Astrocyte (in vitro differentiated cells and primary cell): ENCODE measurements around the gene ATXN7. TPM values are rescaled to one million over a fixed set of nuclear protein-coding genes. Genes with fewer than 3 reads are reported as not detected.

ENCODE experiments used
- DNase-seq: peaks from one replicate; pipeline ENCODE4 v3.0.0-alpha.2; 2010; ENCODE audit warnings: low read depth
- FAIRE-seq: peaks from 2 replicates; lab custom pipeline; 2011; peaks lifted over from hg19 to GRCh38; lab: Jason Lieb, UNC
- H2AFZ ChIP-seq: 2 replicates; pipeline ENCODE4 v1.6.0; 2012; ENCODE audit warnings: low read depth, low read length, inconsistent platforms
- H3K27ac ChIP-seq: 2 replicates; pipeline ENCODE4 v1.5.1; 2011; ENCODE audit warnings: low read depth, low read length, inconsistent platforms
- H3K27me3 ChIP-seq: 2 replicates; pipeline ENCODE4 v1.6.0; 2011; ENCODE audit warnings: low read length, inconsistent platforms; ENCODE audit not compliant: insufficient read depth
- H3K36me3 ChIP-seq: 2 replicates; pipeline ENCODE4 v1.5.1; 2011; ENCODE audit warnings: low read length, inconsistent platforms; ENCODE audit not compliant: insufficient read depth
- H3K4me1 ChIP-seq: 2 replicates; pipeline ENCODE4 v1.5.1; 2011; ENCODE audit warnings: low read length, inconsistent platforms; ENCODE audit not compliant: insufficient read depth
- H3K4me2 ChIP-seq: 2 replicates; pipeline ENCODE4 v1.6.0; 2012; ENCODE audit warnings: low read length, inconsistent platforms
- H3K4me3 ChIP-seq: 2 replicates; pipeline ENCODE4 v1.5.1; 2011; ENCODE audit warnings: low read depth, mild to moderate bottlenecking, low read length, inconsistent platforms; ENCODE audit not compliant: insufficient read depth
- H3K79me2 ChIP-seq: 2 replicates; pipeline ENCODE4 v1.6.0; 2012; ENCODE audit warnings: mild to moderate bottlenecking, low read length, inconsistent platforms; ENCODE audit not compliant: insufficient read depth
- H3K9ac ChIP-seq: 2 replicates; pipeline ENCODE4 v1.6.0; 2012; ENCODE audit warnings: mild to moderate bottlenecking, low read length, inconsistent platforms
- H3K9me3 ChIP-seq: 2 replicates; pipeline ENCODE4 v1.5.1; 2012; ENCODE audit warnings: low read depth, mild to moderate bottlenecking, low read length, inconsistent platforms; ENCODE audit not compliant: insufficient read depth
- H4K20me1 ChIP-seq: 2 replicates; pipeline ENCODE4 v1.6.0; 2012; ENCODE audit warnings: low read length, inconsistent platforms; ENCODE audit not compliant: insufficient read depth
- H3K27ac Mint-ChIP-seq: one replicate; pipeline ENCODE4 v1.8.0; 2021; ENCODE audit warnings: mild to moderate bottlenecking, mixed read lengths; ENCODE audit not compliant: unreplicated experiment
- H3K27me3 Mint-ChIP-seq: one replicate; pipeline ENCODE4 v1.8.0; 2021; ENCODE audit warnings: low read depth, mixed read lengths; ENCODE audit not compliant: unreplicated experiment
- H3K36me3 Mint-ChIP-seq: one replicate; pipeline ENCODE4 v1.8.0; 2021; ENCODE audit warnings: low read depth, mixed read lengths; ENCODE audit not compliant: unreplicated experiment
- H3K4me1 Mint-ChIP-seq: one replicate; pipeline ENCODE4 v1.8.0; 2021; ENCODE audit warnings: low read depth, mixed read lengths; ENCODE audit not compliant: unreplicated experiment
- H3K4me3 Mint-ChIP-seq: one replicate; pipeline ENCODE4 v1.8.0; 2021; ENCODE audit warnings: mild to moderate bottlenecking, moderate library complexity, mixed read lengths; ENCODE audit not compliant: unreplicated experiment
- H3K9me3 Mint-ChIP-seq: one replicate; pipeline ENCODE4 v1.8.0; 2021; ENCODE audit warnings: mild to moderate bottlenecking, mixed read lengths; ENCODE audit not compliant: unreplicated experiment
- CTCF ChIP-seq: IDR thresholded peaks from 2 replicates; pipeline ENCODE4 v1.5.1; 2011; ENCODE audit warnings: low read depth, mild to moderate bottlenecking, inconsistent platforms, low read length, moderate library complexity; ENCODE audit not compliant: insufficient read depth
- EZH2 ChIP-seq: IDR thresholded peaks from 2 replicates; pipeline ENCODE4 v1.6.1; 2012; ENCODE audit warnings: mild to moderate bottlenecking, low read length, inconsistent platforms; ENCODE audit not compliant: insufficient read depth
- total RNA-seq: library from RNA; stranded (reverse); gene quantifications from 2 replicates; pipeline ENCODE4 v1.2.1, GENCODE V29; 2021

Gene ATXN7
- total RNA-seq, 1 donor from 2014 or later = 17.6 TPM

- Mint-ChIP-seq H3K4me3 (no peak overlapping the region), H3K9me3 (no peaks in the 10 kb centered on the region), H3K4me1 (peaks cover 25% of the 10 kb centered on the region), H3K36me3 (peaks cover 4% of the 10 kb centered on the region), H3K27me3 (no peaks in the 10 kb centered on the region), H3K27ac (no peak overlapping the region)
- Histone ChIP-seq H3K9ac (no peak overlapping the region), H3K79me2 (peaks cover 79% of the 10 kb centered on the region), H2AFZ (no peak overlapping the region), H3K27ac (no peak overlapping the region), H3K4me2 (no peak overlapping the region), H3K4me1 (peaks cover 5% of the 10 kb centered on the region), H4K20me1 (peaks cover 88% of the 10 kb centered on the region), H3K9me3 (no peaks in the 10 kb centered on the region), H3K4me3 (no peak overlapping the region), H3K27me3 (no peaks in the 10 kb centered on the region), H3K36me3 (peaks cover 4% of the 10 kb centered on the region)
- FAIRE-seq (no peak), DNase-seq (no peak)
- TF ChIP-seq CTCF (no peak), EZH2 (no peak)
Measured at GRCh38 chr3:63932509-63933212, 69.0 kb downstream of the ATXN7 start.

GRCh38 chr3:63933459-63933858 is 69.8 kb downstream of the ATXN7 start:
- H3K4me2 ChIP-seq = no peak overlapping the region
- peaks cover 4% of the 10 kb centered on the region for H3K36me3 Mint-ChIP-seq
- H3K4me3 ChIP-seq = no peak overlapping the region
- H3K4me1 Mint-ChIP-seq = peaks cover 30% of the 10 kb centered on the region
- peaks cover 88% of the 10 kb centered on the region for H4K20me1 ChIP-seq
- FAIRE-seq (no peak), DNase-seq (no peak)
- no peak overlapping the region for H3K27ac ChIP-seq
- H3K9me3 ChIP-seq = no peaks in the 10 kb centered on the region
- H3K4me1 ChIP-seq = peaks cover 5% of the 10 kb centered on the region
- peaks cover 77% of the 10 kb centered on the region for H3K79me2 ChIP-seq
- H3K9me3 Mint-ChIP-seq = no peaks in the 10 kb centered on the region
- H3K4me3 Mint-ChIP-seq = no peak overlapping the region
- H3K27me3 ChIP-seq = no peaks in the 10 kb centered on the region
- H3K27ac Mint-ChIP-seq = no peak overlapping the region
- no peak overlapping the region for H3K9ac ChIP-seq
- no peaks in the 10 kb centered on the region for H3K27me3 Mint-ChIP-seq
- H3K36me3 ChIP-seq = peaks cover 4% of the 10 kb centered on the region
- no peak overlapping the region for H2AFZ ChIP-seq
- TF ChIP-seq CTCF = no peak
- no peak for TF ChIP-seq EZH2
